ENCODE results near the gene ZIC5. TPM values are rescaled to one million over a fixed set of nuclear protein-coding genes. Genes with fewer than 3 reads are reported as not detected.

The ZIC5 gene
- not detected in 2 replicates for total RNA-seq

GRCh38 chr13:99971576-99972189 is at the start of gene ZIC5:
Gene ZIC5 (minus strand): TSS chr13:99971767. CDS start chr13:99971603, 164 bp downstream.

GRCh38 chr13:99981735-99982035 is 10.1 kb upstream of the ZIC5 start, which contains the start of gene ZIC2:
Gene ZIC2 (plus strand): TSS chr13:99981784. CDS start chr13:99982065, 281 bp downstream.

Other genes with a start within 250 kb of the ZIC5 start
- gene ZIC2, start 10.0 kb upstream of the ZIC5 start, total RNA-seq = under 0.01 TPM in 1 of 2 replicates, not detected in the other
- 34.7 and 40.7 TPM in 2 replicates for gene PCCA, start 117.3 kb upstream of the ZIC5 start, total RNA-seq

Data from smooth muscle cell of trachea (primary cell).